Activated naive CD4-positive, alpha-beta T cell treated with anti-CD3 and anti-CD28 coated beads for 36 hours (primary cell): ENCODE data around the gene ECT2L. TPM values are rescaled to one million over a fixed set of nuclear protein-coding genes. Genes with fewer than 3 reads are reported as not detected.

ENCODE experiments used
- total RNA-seq, 2 experiments: library from RNA; stranded (reverse); gene quantifications; one replicate each; pipeline ENCODE4 v1.2.3, GENCODE V29; 2021

Gene ECT2L
- total RNA-seq, 2 experiments from 2014 or later = not detected

Other genes with a start within 250 kb of the ECT2L start
- gene CCDC28A, start 22.3 kb upstream of the ECT2L start, total RNA-seq = 10 to 100 TPM; 18.9 to 19.2 TPM
- 10 to 100 TPM; 25.8 to 28.8 TPM for gene REPS1, start 192.2 kb downstream of the ECT2L start, total RNA-seq
- gene ABRACL, start 232.7 kb downstream of the ECT2L start, total RNA-seq = 100 to 1,000 TPM; 185 to 190 TPM